HG02798 (cell line): ENCODE data around the gene LLGL1.

Experiments used
- ATAC-seq: cut with Tn5 transposase; IDR thresholded peaks from one replicate; pipeline ENCODE4 v1.9.1; 2021; ENCODE audit warnings: mild to moderate bottlenecking; ENCODE audit not compliant: unreplicated experiment, poor library complexity

LLGL1 gene

DNA sequence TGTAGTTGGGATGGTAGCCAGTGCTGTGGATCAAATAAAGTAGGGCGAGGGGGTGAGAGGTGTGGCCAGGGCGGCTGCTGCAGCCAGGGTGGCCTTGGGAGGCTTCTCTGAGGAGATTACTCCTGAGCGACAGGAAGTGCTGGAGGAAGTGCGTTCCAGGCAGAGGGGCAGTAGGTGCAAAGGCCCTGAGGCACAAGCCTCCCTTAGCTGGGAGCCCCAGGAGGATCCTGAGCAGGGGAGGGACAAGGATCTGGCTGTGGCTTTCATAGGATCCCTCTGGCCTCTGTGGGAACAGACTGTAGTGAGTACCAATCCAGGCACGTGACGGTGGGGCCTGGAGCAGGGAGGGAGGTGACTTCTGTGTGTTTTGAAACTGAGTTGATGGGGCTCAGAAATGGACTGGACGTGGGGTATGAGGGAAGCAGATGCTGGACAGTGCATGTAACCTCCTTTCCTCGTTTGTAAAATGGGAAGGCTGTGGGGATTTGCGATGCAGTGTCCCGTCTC lies 2.8 kb downstream of the LLGL1 start:
- ATAC-seq, result no peak

DNA sequence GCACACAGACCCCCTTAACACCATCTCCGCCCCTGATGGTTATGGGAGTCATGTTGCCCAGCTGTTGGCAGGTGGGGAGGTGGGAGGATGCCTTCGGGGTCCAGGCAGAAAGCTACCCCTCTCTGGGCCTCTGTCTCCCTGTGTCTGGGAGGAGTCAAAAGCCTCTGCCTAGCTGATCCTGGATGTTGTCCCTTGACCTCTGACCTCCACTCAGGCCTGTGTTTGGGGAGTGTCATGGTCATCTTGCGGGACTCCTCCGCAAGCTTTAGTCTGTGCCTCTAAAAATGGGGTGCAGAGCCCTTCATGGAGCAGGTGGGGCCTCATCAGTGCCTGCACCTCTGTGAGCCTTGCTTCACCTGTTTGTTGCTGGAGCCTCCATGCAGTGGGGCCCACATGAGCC lies 3.8 kb downstream of the LLGL1 start:
- no peak for ATAC-seq

DNA sequence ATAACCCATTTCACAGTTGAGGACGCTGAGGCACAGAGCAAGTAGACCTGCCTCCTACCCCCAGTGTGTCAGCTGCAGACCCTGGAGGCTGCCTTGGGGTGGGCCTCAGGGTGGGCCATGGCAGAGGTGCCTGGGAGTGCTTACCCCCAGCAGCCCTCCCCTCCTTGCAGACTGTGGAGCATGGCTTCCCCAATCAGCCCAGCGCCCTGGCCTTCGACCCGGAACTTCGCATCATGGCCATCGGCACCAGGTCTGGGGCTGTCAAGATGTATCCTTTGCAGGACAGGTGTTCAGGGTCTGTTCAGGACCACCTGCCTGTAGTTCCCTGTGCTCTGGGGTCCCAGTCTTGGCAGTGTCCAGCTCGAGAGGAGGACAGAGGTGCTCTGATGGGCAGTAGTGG lies 4.3 kb downstream of the LLGL1 start:
- ATAC-seq, result no peak

DNA sequence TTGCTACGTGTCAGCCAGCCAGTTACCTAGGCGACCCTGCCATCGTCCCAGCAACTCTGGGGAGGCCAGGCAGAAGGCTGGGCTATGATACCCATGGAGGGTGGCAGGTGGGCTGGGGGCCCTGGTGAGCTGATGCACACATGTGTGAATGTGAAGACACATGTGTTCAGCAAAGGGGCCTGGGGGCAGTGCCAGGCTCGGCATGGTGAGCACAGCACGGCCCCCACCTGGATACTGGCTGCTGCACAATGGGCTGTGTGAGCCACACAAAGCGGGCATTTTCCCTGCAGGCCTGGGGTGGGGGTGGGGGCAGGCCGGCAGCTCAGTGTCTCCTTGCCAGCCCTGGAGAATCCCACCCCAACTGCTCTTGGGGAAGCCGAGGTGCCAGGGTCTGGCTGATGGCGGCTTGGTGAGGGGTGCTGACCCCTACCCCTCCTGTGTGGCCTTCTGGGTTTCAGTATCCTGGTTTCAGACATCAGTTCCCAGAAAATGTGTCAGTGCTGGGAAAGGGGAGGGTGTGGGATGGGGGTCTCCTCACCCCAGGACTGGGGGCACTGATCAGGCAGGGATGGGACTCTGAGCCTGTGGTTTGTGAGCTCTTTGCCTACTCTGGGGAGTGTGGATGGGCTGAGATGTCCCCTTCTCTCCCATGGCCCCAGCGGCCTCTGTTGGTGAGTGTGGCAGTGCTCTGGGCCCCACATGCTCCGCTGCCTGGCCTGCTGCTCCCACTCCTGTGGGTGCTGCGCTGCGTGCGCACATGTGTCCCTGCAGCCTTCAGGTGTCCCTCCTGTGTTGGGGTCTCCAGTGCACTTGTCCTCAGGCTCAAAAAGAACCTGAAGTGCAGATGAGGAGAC lies 5.1 kb downstream of the LLGL1 start:
- no peak for ATAC-seq

GRCh38 chr17:18231164-18231563 lies 5.7 kb downstream of the LLGL1 start:
- ATAC-seq, result no peak

GRCh38 chr17:18233803-18234518 lies 8.5 kb downstream of the LLGL1 start:
- no peak for ATAC-seq

- no peak for ATAC-seq
Observed at GRCh38 chr17:18234853-18235380, 9.5 kb downstream of the LLGL1 start.

- no peak for ATAC-seq
Observed at GRCh38 chr17:18235743-18236256, 10.4 kb downstream of the LLGL1 start.

- ATAC-seq, result no peak
Observed at GRCh38 chr17:18236494-18236893, 11.1 kb downstream of the LLGL1 start.

DNA sequence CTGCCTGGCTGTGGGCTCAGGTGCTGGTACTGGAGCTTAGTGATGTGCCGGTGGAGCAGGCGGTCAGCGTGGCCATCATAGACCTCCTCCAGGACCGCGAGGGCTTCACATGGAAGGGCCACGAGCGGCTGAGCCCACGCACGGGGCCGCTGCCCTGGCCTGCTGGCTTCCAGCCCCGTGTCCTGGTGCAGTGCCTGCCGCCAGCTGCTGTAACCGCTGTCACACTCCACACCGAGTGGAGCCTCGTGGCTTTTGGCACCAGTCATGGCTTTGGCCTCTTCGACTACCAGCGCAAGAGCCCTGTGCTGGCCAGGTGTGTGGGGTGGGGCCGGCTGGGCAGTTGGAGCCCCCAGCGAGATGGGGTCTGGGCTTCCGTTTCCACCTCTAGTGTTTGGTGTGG lies 12.0 kb downstream of the LLGL1 start:
- ATAC-seq, result no peak

- no peak for ATAC-seq
Observed at GRCh38 chr17:18238299-18238698, 12.9 kb downstream of the LLGL1 start.

DNA sequence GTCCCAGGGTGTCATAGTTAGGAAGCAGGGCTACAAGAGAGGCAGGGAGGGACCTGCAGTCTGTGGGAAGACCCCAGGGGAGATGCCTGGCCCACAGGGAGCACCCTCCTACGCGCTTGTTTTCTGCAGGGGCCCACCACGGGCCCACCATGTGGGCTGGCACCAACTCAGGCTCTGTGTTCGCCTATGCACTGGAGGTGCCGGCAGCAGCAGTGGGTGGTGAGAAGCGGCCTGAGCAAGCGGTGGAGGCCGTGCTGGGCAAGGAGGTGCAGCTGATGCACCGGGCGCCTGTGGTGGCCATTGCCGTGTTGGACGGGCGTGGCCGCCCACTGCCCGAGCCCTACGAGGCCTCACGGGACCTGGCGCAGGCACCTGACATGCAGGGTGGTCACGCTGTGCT lies 15.0 kb downstream of the LLGL1 start:
- ATAC-seq, result no peak

DNA sequence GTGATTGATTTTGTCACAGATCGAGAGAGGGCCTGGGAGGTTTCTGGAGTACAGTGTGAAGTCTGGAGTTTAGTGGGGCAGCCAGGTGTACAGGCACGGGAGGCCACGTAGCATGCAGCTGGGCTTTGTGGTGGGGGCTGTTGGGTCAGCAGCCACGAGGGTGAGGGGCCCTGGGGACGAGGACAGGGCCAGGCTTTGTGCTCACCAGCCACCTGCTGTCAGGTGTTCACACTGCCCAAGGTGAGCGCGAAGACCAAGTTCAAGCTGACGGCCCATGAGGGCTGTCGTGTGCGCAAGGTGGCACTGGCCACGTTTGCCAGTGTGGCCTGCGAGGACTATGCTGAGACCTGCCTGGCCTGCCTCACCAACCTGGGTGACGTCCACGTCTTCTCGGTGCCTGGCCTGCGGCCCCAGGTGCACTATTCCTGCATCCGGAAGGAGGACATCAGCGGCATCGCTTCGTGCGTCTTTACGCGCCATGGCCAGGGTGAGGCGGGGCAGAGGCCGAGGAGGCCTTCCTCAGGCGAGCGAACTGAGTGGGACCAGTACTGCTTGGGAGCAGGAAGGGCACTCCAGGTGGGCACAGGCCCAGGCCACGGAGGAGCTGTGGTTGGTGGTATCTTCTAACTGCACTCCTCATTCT lies 15.9 kb downstream of the LLGL1 start:
- ATAC-seq, result no peak

DNA sequence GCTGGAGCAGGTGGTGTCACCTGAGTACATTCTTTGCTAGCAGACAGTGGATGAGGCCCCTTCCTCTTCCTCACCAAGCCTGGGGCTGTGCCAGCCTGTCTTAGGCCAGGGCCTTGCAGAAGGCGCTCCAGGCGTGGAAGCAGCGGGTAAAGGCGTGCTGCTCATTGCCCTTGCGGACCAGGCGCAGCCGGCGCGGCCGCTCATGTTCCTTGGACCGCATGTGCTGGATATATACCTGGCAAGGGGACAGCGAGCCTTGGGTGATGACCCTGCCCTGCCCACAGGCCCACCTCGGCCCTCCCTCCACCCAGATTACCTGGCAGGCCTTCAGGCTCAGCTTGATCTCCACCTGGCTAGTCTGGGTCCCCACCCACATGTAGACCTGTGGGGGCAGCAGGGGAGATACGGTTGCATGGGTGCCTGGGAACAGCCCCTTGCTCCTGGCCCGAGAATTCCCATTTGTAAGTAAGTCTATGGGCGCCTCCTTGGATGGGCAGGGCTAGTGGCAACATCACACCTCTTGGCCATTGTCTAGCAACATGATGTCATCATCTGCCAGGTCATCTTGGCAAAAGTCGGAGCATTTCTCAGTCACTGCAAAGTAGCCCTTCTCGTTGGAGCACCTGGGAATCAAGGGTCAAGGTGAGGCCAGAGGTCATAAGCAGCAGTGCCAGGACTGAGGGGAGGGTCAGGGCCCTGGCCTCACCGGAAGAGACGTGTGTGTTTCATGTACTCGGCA lies 19.8 kb downstream of the LLGL1 start:
- no peak for ATAC-seq

GRCh38 chr17:18246109-18246725 lies 20.8 kb downstream of the LLGL1 start:
- ATAC-seq, result no peak

GRCh38 chr17:18246880-18247612 lies 21.6 kb downstream of the LLGL1 start:
- ATAC-seq, result no peak

DNA sequence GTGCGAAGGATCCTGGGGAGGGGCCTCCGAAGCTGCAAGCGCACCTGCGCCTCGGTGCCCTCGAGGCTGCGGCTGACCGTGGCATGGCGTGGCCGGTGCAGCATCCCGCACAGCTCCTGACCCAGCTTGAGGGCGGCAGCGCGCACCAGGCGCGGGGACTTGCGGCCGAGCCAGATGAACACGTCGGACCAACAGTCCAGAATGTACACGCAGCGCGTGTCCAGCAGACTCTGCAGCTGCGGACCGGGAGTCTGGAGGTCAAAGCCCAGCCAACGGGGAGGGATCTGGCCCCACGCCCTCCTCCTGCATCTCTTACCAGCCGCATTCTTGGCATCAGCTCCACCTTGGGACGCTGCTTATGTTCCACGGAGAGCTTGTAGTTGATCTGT lies 22.2 kb downstream of the LLGL1 start:
- no peak for ATAC-seq

DNA sequence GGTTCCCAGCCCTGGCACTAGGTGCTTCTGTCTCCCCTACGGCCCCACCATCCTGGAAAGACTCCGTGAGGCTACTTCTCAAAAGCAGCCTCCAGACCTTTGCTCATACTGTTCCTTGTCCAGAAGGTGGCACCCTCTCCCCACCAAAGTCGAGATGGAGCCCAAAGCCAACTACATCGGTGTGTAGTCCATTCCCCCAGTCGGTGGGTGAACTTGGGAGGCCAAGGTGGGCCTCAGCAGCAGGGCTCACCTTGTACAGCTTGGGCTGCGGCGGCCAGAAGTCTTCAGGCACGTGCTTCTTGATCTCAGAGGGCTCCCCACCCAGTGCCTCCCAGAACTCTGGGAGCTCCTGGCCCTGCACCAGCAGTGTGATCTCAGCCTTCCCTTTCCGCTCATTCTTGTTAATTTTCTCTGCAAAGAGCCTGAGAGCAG lies 22.9 kb downstream of the LLGL1 start:
- ATAC-seq, result no peak

- ATAC-seq, result no peak
Observed at GRCh38 chr17:18248811-18249210, 23.4 kb downstream of the LLGL1 start.
